Transverse colon (tissue), 4 donors: ENCODE results near the gene TCF7L2. TPM values are rescaled to one million over a fixed set of nuclear protein-coding genes. Genes with fewer than 3 reads are reported as not detected.

Experiments used
- DNase-seq: peaks from one replicate; pipeline ENCODE4 v3.0.0-alpha.2; 2019
- H3K27ac ChIP-seq, 4 donors: fragments of 200-600 bp; sonication (generic); 2 replicates each; pipeline ENCODE4 v1.5.1; 2016 to 2018; ENCODE audit warnings: inconsistent platforms in 4 of 4
- H3K27me3 ChIP-seq: fragments of 200-600 bp; sonication (generic); 2 replicates; pipeline ENCODE4 v1.5.1; 2017; ENCODE audit warnings: inconsistent platforms
- H3K36me3 ChIP-seq, 4 donors: fragments of 200-600 bp; sonication (generic); 2 replicates each; pipeline ENCODE4 v1.5.1; 2017 to 2019; ENCODE audit warnings: inconsistent platforms in 4 of 4
- H3K4me1 ChIP-seq, 4 donors: fragments of 200-600 bp; sonication (generic); 2 replicates each; pipeline ENCODE4 v1.5.1; 2017 to 2020; ENCODE audit warnings: inconsistent platforms in 4 of 4
- H3K4me3 ChIP-seq, 4 donors: fragments of 200-600 bp; sonication (generic); 1 replicate in 1 of 4; 2 replicates in 3 of 4; pipeline versions ENCODE4 v1.5.1 to v1.6.1; 2017 to 2019; ENCODE audit warnings: inconsistent platforms in 4 of 4
- H3K9me3 ChIP-seq, 2 donors: fragments of 200-600 bp; sonication (generic); 2 replicates each; pipeline ENCODE4 v1.5.1; 2017 to 2019; ENCODE audit warnings: inconsistent platforms in 2 of 2
- EP300 ChIP-seq: sonication (generic); formaldehyde crosslinking; IDR thresholded peaks from one replicate; pipeline ENCODE4 v1.6.1; 2017; ENCODE audit warnings: antibody characterized with exemption, low read depth
- POLR2A ChIP-seq: fragments of 450-650 bp; IDR thresholded peaks from one replicate; pipeline ENCODE4 v1.6.1; 2016; ENCODE audit warnings: antibody characterized with exemption, mild to moderate bottlenecking, moderate library complexity
- POLR2AphosphoS5 ChIP-seq, 3 donors: sonication (generic); formaldehyde crosslinking; IDR thresholded peaks; one replicate each; pipeline ENCODE4 v1.6.1; 2016; ENCODE audit warnings: antibody characterized with exemption in 3 of 3
- WGBS, 2 donors: methylation state at CpG; one replicate each; pipeline ENCODE4 v1.1.5; 2018; ENCODE audit warnings: low coverage in 1 of 2; 5-methylcytosine and 5-hydroxymethylcytosine counted together
- in situ Hi-C, 4 donors: fragments of 200-750 bp; cut with MboI; loops; one replicate each; pipeline versions ENCODE4 v1.15.0 to v1.15.1; 2017; ENCODE audit warnings: low sequenced_read_pairs in 3 of 4, low pct_ligation_motif_present in 1 of 4, low pct_unique_long_range_greater_than_20kb in 1 of 4
- intact Hi-C: fragments of 100-400 bp; cut with DNase I; formaldehyde crosslinking; loops from one replicate; pipeline ENCODE4 v1.15.1; 2023; ENCODE audit warnings: low total_unique reads
- total RNA-seq, 4 donors: library from RNA; depleted of rRNA; stranded (reverse); fragments of >200 nt; gene quantifications; one replicate each; pipeline ENCODE4 v1.1.0, GENCODE V29; 2016
- TF ChIP-seq, protein P1 (sequence below), 5 experiments: fragments of 200-600 bp in 3 of 5; fragments of 450-650 bp in 2 of 5; sonication (generic) in 3 of 5; IDR thresholded peaks; 1 replicate in 2 of 5; 2 replicates in 3 of 5; pipeline ENCODE4 v1.5.1; 2016 to 2017; ENCODE audit warnings: antibody characterized with exemption in 5 of 5, inconsistent platforms in 3 of 5, mild to moderate bottlenecking in 2 of 5, moderate library complexity in 1 of 5

The TCF7L2 gene
- total RNA-seq, 4 donors from 2014 or later, result 84.6 to 249 (median 137) TPM

DNA sequence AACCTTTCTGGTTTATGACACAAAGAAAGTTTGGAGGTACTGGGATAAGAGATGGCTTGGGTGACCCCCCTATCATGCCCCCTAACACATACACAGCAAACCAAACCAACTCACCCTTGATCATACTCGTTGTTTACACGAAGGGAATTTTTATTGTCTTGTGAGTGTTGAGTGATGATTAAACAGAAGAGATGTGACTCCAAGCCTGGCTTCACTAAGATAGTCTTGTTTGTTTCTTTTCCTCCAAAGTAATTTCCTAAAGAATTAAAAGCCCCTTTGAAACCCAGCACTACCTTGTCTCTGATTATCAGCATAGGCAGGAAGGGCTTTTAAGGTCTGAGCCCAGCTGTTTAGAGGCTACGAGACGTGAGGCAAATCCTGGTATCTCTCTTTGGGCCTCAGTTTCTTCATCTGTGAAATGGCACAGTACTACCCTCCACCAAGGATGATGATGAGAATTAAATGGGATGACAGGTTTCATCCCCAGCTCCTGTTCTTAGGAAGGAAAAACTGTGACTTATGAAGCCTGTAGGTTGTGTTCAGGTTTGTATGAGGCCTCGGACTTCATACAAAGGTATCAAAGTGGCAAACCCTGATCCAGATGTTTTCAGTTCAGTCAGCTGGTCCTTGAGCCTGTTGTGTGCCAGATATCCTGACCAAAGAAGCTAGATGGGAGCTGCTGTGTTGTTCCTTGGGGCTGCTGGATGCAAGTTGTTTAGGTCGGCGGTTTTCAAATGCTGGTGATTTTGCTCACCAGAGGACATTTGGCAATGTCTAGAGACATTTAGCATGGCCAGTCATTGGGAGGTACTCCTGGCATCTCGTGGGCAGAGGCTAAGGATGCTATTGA lies 51.8 kb downstream of the TCF7L2 start:
- H3K9me3 ChIP-seq, result no peaks in the 10 kb centered on the region
- H3K36me3 ChIP-seq, result no peaks in the 10 kb centered on the region
- WGBS, 2 donors, result 62 to 68% methylated on average over 6 to 8 of the region's 8 CpGs
- peaks cover 25 to 71% (median 32%) of the 10 kb centered on the region in 4 donors for H3K4me1 ChIP-seq
- H3K4me3 ChIP-seq, result no peak overlapping the region
- in situ Hi-C loops (no loop called here), intact Hi-C loops (no loop called here)
- peak overlapping the region; percentile 18 to 73 (median 38) for H3K27ac ChIP-seq
- H3K27me3 ChIP-seq, result no peaks in the 10 kb centered on the region
- TF ChIP-seq EP300 (no peak), POLR2A (no peak), POLR2AphosphoS5 (IDR thresholded peaks at IDR 0.05) (no peak)
- TF ChIP-seq, protein P1, sequence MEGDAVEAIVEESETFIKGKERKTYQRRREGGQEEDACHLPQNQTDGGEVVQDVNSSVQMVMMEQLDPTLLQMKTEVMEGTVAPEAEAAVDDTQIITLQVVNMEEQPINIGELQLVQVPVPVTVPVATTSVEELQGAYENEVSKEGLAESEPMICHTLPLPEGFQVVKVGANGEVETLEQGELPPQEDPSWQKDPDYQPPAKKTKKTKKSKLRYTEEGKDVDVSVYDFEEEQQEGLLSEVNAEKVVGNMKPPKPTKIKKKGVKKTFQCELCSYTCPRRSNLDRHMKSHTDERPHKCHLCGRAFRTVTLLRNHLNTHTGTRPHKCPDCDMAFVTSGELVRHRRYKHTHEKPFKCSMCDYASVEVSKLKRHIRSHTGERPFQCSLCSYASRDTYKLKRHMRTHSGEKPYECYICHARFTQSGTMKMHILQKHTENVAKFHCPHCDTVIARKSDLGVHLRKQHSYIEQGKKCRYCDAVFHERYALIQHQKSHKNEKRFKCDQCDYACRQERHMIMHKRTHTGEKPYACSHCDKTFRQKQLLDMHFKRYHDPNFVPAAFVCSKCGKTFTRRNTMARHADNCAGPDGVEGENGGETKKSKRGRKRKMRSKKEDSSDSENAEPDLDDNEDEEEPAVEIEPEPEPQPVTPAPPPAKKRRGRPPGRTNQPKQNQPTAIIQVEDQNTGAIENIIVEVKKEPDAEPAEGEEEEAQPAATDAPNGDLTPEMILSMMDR (IDR thresholded peaks at IDR 0.05), result no peak
- DNase-seq, result no peak

- Histone ChIP-seq H3K9me3 (no peaks in the 10 kb centered on the region), H3K4me1 (peaks cover 26 to 76% (median 34%) of the 10 kb centered on the region in 4 donors), H3K36me3 (no peaks in the 10 kb centered on the region), H3K27me3 (no peaks in the 10 kb centered on the region), H3K27ac (no peak overlapping the region), H3K4me3 (no peak overlapping the region)
- in situ Hi-C loops, result no loop called here
- DNase-seq, result no peak
- TF ChIP-seq EP300, result no peak
- TF ChIP-seq POLR2A, result no peak
- no peak for TF ChIP-seq POLR2AphosphoS5 (IDR thresholded peaks at IDR 0.05)
- TF ChIP-seq, protein P1 (IDR thresholded peaks at IDR 0.05), result no peak
- intact Hi-C loops, result no loop called here
- WGBS, 2 donors, result 92% methylated on average over 1 of the region's 1 CpG; no CpG with 5 or more reads in 1 of the 2 donors
Measured at GRCh38 chr10:113002449-113002777, 52.4 kb downstream of the TCF7L2 start.

- H3K27ac ChIP-seq, result no peak overlapping the region
- H3K4me1 ChIP-seq, result peaks cover 30 to 76% (median 37%) of the 10 kb centered on the region in 4 donors
- no peak overlapping the region for H3K4me3 ChIP-seq
- DNase-seq, result no peak
- no peaks in the 10 kb centered on the region for H3K36me3 ChIP-seq
- no peaks in the 10 kb centered on the region for H3K27me3 ChIP-seq
- 74% methylated on average over 3 of the region's 3 CpGs; no CpG with 5 or more reads in 1 of the 2 donors for WGBS, 2 donors
- in situ Hi-C loops (no loop called here), intact Hi-C loops (no loop called here)
- TF ChIP-seq POLR2A (no peak), EP300 (no peak), POLR2AphosphoS5 (IDR thresholded peaks at IDR 0.05) (no peak)
- TF ChIP-seq, protein P1 (IDR thresholded peaks at IDR 0.05), result no peak
- H3K9me3 ChIP-seq, result no peaks in the 10 kb centered on the region
Measured at GRCh38 chr10:113003052-113003451, 53.0 kb downstream of the TCF7L2 start.

DNA sequence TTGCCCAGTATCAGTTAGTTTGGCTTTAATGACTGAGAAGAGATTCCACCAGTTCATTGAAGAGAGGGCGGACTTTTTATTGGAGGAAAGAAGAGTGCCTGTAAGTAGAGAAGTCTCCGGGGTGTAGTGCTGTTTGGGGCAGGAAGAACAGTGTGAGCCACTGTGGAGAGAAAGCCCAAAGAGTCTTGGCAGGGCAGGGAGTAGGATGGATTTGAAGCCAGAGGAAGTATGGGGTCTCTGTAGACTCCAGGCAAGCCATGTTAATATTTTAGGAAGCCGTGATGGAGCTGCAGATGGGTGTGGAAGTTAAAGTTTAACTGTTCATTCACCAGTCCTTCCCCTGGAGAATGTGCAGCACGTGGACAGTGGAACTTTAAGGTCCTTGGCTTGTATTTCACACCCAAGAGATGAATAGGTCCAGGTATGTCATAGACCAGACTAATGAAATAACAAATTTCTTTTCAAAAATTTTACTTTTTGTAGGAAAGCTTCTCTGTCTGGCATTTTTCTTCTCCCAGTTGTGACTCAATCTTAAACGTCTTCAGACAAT lies 54.1 kb downstream of the TCF7L2 start:
- DNase-seq, result no peak
- Histone ChIP-seq H3K4me3 (no peak overlapping the region), H3K9me3 (no peaks in the 10 kb centered on the region), H3K27ac (no peak overlapping the region), H3K4me1 (peaks cover 30 to 71% (median 37%) of the 10 kb centered on the region in 4 donors), H3K27me3 (no peaks in the 10 kb centered on the region), H3K36me3 (no peaks in the 10 kb centered on the region)
- intact Hi-C loops, result no loop called here
- TF ChIP-seq POLR2A, result no peak
- no peak for TF ChIP-seq POLR2AphosphoS5 (IDR thresholded peaks at IDR 0.05)
- TF ChIP-seq, protein P1 (IDR thresholded peaks at IDR 0.05), result no peak
- no peak for TF ChIP-seq EP300
- WGBS, 2 donors, result 43 to 60% methylated on average over 5 of the region's 5 CpGs
- in situ Hi-C loops, result no loop called here
